ENCODE data around the gene XPNPEP1. TPM values are rescaled to one million over a fixed set of nuclear protein-coding genes. Genes with fewer than 3 reads are reported as not detected.

XPNPEP1 gene
- total RNA-seq, 3 donors from 2014 or later (not counting 1 experiment from before 2014, with no cell fraction given), result 102 to 118 (median 106) TPM

DNA sequence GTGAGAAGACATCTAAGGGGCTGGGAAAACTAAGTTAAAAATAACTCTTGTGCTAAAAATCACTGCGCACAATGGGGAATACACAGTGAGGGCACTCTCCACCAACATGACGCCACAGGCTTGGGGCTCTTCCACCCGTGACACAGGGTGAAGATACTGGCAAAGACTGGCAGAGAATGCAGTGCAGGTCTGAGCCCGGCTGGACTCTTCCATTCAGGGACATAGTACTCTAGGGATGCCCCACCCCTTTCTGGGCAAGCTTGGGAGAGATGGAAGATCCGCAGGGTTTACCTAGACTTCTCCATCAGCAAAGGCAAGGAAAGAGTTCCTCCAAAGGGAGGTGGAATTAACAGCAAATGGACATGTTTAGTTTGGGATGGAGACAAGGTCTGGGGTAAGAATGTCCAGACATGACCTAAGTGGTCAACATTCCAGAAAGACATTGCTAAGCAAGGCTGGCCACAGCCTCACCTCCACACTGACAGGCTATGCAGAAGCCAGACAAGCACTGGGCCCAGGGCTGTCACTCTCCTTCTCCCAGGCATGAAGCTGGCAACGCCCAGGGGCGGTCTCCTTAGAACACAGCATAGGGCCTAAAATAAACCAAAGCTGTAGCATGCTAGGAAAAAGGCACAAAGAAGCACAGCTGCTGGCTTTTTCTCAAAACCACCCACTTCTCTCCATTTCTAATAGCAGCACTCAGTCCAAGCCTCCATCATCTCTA is 28.1 kb downstream of the XPNPEP1 start:
- H3K9me3 Mint-ChIP-seq, result no peaks in the 10 kb centered on the region
- H3K36me3 ChIP-seq (ENCODE audit: control insufficient read depth, insufficient read depth, low read length), result peaks cover 10% of the 10 kb centered on the region
- no peaks in the 10 kb centered on the region for H3K27me3 Mint-ChIP-seq (ENCODE audit: low read depth in 2 of 2)
- ATAC-seq (no peak), DNase-seq (no peak)
- no peaks in the 10 kb centered on the region for H3K27me3 ChIP-seq (ENCODE audit: control insufficient read depth, insufficient read depth, low read length)
- no peaks in the 10 kb centered on the region for H3K36me3 Mint-ChIP-seq
- WGBS (ENCODE audit: insufficient coverage), result 98% methylated on average over 7 of the region's 7 CpGs
- peak overlapping the region in 1 of 2 donors; percentile 11 for H3K27ac Mint-ChIP-seq
- peaks cover 15% of the 10 kb centered on the region for H3K4me1 ChIP-seq (ENCODE audit: control insufficient read depth, insufficient read depth, low read length)
- peaks cover 63 to 76% of the 10 kb centered on the region in 2 donors for H3K4me1 Mint-ChIP-seq
- no peak overlapping the region for H3K27ac ChIP-seq (ENCODE audit: low read length)
- intact Hi-C loops (cut with micrococcal nuclease), result no loop called here
- H3K4me3 ChIP-seq (ENCODE audit: low read length), result no peak overlapping the region
- TF ChIP-seq, protein P1, sequence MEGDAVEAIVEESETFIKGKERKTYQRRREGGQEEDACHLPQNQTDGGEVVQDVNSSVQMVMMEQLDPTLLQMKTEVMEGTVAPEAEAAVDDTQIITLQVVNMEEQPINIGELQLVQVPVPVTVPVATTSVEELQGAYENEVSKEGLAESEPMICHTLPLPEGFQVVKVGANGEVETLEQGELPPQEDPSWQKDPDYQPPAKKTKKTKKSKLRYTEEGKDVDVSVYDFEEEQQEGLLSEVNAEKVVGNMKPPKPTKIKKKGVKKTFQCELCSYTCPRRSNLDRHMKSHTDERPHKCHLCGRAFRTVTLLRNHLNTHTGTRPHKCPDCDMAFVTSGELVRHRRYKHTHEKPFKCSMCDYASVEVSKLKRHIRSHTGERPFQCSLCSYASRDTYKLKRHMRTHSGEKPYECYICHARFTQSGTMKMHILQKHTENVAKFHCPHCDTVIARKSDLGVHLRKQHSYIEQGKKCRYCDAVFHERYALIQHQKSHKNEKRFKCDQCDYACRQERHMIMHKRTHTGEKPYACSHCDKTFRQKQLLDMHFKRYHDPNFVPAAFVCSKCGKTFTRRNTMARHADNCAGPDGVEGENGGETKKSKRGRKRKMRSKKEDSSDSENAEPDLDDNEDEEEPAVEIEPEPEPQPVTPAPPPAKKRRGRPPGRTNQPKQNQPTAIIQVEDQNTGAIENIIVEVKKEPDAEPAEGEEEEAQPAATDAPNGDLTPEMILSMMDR (IDR thresholded peaks at IDR 0.05), result no peak
- H3K9me3 ChIP-seq (ENCODE audit: control insufficient read depth, insufficient read depth, low read length), result no peaks in the 10 kb centered on the region
- H3K4me3 Mint-ChIP-seq, result no peak overlapping the region

DNA sequence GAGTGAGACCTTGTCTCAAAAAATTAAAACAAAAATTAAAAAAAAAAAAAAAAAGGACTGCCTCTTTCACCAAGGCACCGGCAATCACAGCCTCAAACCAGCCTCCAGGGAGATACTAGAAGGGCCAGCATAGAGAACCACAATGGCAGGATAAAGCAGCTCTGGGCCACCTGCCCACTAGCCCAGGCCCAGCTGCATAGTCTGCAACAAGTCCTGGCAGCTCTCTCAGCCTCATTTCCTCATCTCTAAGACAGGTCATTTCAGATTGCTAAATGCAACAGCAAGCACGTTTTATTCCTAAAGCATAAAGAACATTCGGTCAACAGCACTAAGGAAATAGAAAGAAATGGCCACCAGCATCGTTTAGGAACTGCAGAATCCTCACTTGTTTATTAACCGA is 28.8 kb downstream of the XPNPEP1 start:
- no peak overlapping the region for H3K27ac Mint-ChIP-seq
- no peaks in the 10 kb centered on the region for H3K9me3 Mint-ChIP-seq
- Histone ChIP-seq H3K4me3 (ENCODE audit: low read length) (no peak overlapping the region), H3K4me1 (ENCODE audit: control insufficient read depth, insufficient read depth, low read length) (peaks cover 15% of the 10 kb centered on the region), H3K36me3 (ENCODE audit: control insufficient read depth, insufficient read depth, low read length) (peaks cover 14% of the 10 kb centered on the region), H3K27ac (ENCODE audit: low read length) (no peak overlapping the region), H3K27me3 (ENCODE audit: control insufficient read depth, insufficient read depth, low read length) (no peaks in the 10 kb centered on the region), H3K9me3 (ENCODE audit: control insufficient read depth, insufficient read depth, low read length) (no peaks in the 10 kb centered on the region)
- 85% methylated on average over 5 of the region's 5 CpGs for WGBS (ENCODE audit: insufficient coverage)
- intact Hi-C loops (cut with micrococcal nuclease), result no loop called here
- no peaks in the 10 kb centered on the region for H3K36me3 Mint-ChIP-seq
- TF ChIP-seq, protein P1 (IDR thresholded peaks at IDR 0.05), result no peak
- H3K4me1 Mint-ChIP-seq, result peaks cover 58 to 69% of the 10 kb centered on the region in 2 donors
- no peak overlapping the region for H3K4me3 Mint-ChIP-seq
- ATAC-seq (no peak), DNase-seq (no peak)
- no peaks in the 10 kb centered on the region for H3K27me3 Mint-ChIP-seq (ENCODE audit: low read depth in 2 of 2)

DNA sequence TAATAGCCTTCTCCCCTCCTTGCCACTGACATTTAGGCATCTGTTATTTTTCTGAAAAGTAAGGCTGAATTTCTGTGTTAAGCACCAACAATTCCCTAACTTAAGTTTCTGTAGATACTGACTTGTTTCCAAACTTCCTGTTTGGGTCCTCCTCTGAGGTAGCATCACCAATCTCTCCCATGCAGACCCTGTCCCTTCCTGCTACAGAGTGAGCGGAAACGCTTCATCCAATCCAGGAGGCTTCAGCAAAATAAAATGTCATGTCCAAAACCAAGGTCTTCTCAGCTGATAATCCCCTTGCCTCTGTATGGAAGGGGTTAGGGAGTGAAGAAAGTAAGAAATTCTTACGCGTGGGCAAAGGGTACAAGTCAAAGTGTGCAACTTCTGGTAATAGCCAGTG is 29.9 kb downstream of the XPNPEP1 start:
- H3K9me3 ChIP-seq (ENCODE audit: control insufficient read depth, insufficient read depth, low read length), result no peaks in the 10 kb centered on the region
- WGBS (ENCODE audit: insufficient coverage), result 100% methylated on average over 4 of the region's 4 CpGs
- H3K36me3 Mint-ChIP-seq, result no peaks in the 10 kb centered on the region
- intact Hi-C loops (cut with micrococcal nuclease), result no loop called here
- H3K36me3 ChIP-seq (ENCODE audit: control insufficient read depth, insufficient read depth, low read length), result peaks cover 17% of the 10 kb centered on the region
- no peak overlapping the region for H3K4me3 Mint-ChIP-seq
- TF ChIP-seq, protein P1 (IDR thresholded peaks at IDR 0.05), result no peak
- H3K4me3 ChIP-seq (ENCODE audit: low read length), result no peak overlapping the region
- no peak for DNase-seq
- no peak overlapping the region for H3K27ac ChIP-seq (ENCODE audit: low read length)
- peaks cover 51 to 58% of the 10 kb centered on the region in 2 donors for H3K4me1 Mint-ChIP-seq
- no peaks in the 10 kb centered on the region for H3K27me3 Mint-ChIP-seq (ENCODE audit: low read depth in 2 of 2)
- no peaks in the 10 kb centered on the region for H3K27me3 ChIP-seq (ENCODE audit: control insufficient read depth, insufficient read depth, low read length)
- H3K9me3 Mint-ChIP-seq, result no peaks in the 10 kb centered on the region
- no peak for ATAC-seq
- H3K4me1 ChIP-seq (ENCODE audit: control insufficient read depth, insufficient read depth, low read length), result peaks cover 15% of the 10 kb centered on the region
- peak overlapping the region; percentile 31 to 68 for H3K27ac Mint-ChIP-seq

DNA sequence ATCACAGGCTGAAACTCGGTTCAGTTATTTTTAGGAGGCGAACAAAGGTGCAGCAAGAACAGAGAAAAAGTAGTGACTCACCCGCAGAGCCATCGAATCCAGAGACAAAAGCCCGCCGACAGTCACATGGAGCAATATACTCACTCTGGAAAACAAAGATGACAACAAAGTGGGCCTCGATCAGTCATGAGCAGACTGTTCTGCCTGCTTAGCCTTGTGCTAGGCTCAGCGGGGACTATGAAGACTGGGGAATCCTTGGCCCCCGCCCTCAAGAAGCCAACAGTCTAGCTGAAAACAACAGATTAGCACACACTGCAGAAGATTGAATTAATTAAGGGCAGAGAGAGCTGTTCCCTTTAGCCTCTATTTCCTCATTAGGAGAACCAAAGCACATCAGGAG is 30.4 kb downstream of the XPNPEP1 start:
- Histone ChIP-seq H3K4me1 (ENCODE audit: control insufficient read depth, insufficient read depth, low read length) (peaks cover 15% of the 10 kb centered on the region), H3K36me3 (ENCODE audit: control insufficient read depth, insufficient read depth, low read length) (peaks cover 21% of the 10 kb centered on the region), H3K27ac (ENCODE audit: low read length) (no peak overlapping the region), H3K9me3 (ENCODE audit: control insufficient read depth, insufficient read depth, low read length) (no peaks in the 10 kb centered on the region), H3K27me3 (ENCODE audit: control insufficient read depth, insufficient read depth, low read length) (no peaks in the 10 kb centered on the region), H3K4me3 (ENCODE audit: low read length) (no peak overlapping the region)
- TF ChIP-seq, protein P1 (IDR thresholded peaks at IDR 0.05), result no peak
- Mint-ChIP-seq H3K4me3 (no peak overlapping the region), H3K9me3 (no peaks in the 10 kb centered on the region), H3K27me3 (ENCODE audit: low read depth in 2 of 2) (no peaks in the 10 kb centered on the region), H3K36me3 (no peaks in the 10 kb centered on the region), H3K27ac (peak overlapping the region; percentile 45 to 68), H3K4me1 (peaks cover 46 to 54% of the 10 kb centered on the region in 2 donors)
- 98% methylated on average over 9 of the region's 9 CpGs for WGBS (ENCODE audit: insufficient coverage)
- intact Hi-C loops (cut with micrococcal nuclease), result no loop called here
- ATAC-seq, result no peak
- no peak for DNase-seq

Measured in natural killer cell (primary cell).